GM12891 (cell line): ENCODE measurements around the gene PXT1.

ENCODE experiments used
- POLR2A ChIP-seq: IDR thresholded peaks from 2 replicates; pipeline ENCODE4 v1.6.1; 2011; ENCODE audit warnings: low read depth, low read length, control low read depth
- POLR2AphosphoS5 ChIP-seq: IDR thresholded peaks from 2 replicates; pipeline ENCODE4 v1.6.1; 2011; ENCODE audit warnings: low read depth, low read length, control low read depth
- SPI1 ChIP-seq: IDR thresholded peaks from 2 replicates; pipeline ENCODE4 v1.6.1; 2011; ENCODE audit warnings: low read depth, low read length, control low read depth
- TAF1 ChIP-seq: IDR thresholded peaks from 2 replicates; pipeline ENCODE4 v1.6.1; 2011; ENCODE audit warnings: low read depth, low read length, control low read depth

DNA sequence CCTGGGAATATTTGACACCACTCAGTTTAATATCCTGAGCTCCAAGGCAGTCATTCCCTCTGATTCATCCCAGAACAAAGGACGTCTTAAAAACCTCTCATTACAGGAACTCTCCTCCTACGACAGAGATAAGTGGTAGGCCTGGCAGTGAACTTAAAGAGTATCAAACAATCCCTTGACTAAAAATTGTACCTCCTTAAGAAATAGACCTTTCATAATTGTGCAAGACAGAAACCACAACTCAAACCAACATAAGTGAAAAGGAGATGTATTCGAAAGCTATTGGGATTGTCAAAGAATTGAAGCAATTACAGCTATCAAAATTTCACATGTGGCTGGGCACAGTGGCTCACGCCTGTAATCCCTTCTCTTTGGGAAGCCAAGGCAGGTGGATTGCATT, 86.8 kb downstream of the PXT1 start:
- TF ChIP-seq POLR2A (no peak), TAF1 (no peak), POLR2AphosphoS5 (no peak), SPI1 (no peak)
